Forelimb muscle (tissue), 1 donor: Measurements from ENCODE around the gene NT5C1A. TPM values are rescaled to one million over a fixed set of nuclear protein-coding genes. Genes with fewer than 3 reads are reported as not detected.
A peak's percentile ranks its signal among the peaks of the same experiment; 100 is the strongest.

Source experiments
- DNase-seq: peaks from one replicate; pipeline ENCODE4 v3.0.0-alpha.2; 2013; ENCODE audit warnings: low read depth
- polyA plus RNA-seq: library from polyadenylated mRNA; unstranded; fragments of 120-200 nt; gene quantifications from one replicate; pipeline ENCODE4 v1.2.1, GENCODE V29; 2013; ENCODE audit not compliant: insufficient read length

NT5C1A gene
- polyA plus RNA-seq, 1 donor, result 9.0 TPM

DNA sequence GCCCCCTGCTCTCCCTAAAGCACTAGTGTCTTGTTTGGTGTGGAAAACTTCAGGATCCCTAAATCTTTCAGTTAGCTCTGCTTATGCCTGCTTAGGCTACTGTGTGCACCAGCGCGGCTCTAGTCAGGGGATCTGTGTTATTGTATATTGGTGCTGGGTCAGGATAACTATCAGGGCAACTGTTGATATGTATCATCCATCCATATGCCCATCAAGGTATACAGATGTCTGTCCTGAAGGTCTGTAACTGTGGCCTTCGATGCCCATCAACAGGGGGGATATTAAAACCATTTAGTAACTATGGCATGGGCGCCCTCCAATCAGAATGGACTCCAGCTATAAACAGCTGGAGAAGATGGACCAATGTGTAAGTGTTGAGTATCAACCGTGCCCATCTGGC is 12.4 kb downstream of the NT5C1A start:
- DNase-seq, result no peak

DNA sequence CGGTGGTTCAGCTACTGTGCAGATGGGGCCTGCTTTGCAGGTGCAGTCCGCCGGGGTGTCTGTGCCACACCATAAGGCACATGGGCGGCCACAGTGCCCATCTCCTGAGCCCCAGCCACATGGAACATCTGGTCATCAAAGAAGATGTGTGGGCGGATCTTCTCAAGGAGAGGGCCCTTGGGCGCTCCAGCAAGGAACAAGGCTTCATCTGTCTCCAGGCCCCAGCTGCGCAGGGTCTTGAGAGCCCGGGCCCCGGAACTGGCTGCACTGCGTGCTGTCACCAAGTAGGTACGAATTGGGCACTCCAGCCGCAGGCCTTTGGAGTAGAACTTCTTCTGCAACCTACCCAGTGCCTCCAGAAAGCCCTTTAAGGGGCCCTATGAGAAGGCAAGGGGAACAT is 12.8 kb downstream of the NT5C1A start:
- no peak for DNase-seq

DNA sequence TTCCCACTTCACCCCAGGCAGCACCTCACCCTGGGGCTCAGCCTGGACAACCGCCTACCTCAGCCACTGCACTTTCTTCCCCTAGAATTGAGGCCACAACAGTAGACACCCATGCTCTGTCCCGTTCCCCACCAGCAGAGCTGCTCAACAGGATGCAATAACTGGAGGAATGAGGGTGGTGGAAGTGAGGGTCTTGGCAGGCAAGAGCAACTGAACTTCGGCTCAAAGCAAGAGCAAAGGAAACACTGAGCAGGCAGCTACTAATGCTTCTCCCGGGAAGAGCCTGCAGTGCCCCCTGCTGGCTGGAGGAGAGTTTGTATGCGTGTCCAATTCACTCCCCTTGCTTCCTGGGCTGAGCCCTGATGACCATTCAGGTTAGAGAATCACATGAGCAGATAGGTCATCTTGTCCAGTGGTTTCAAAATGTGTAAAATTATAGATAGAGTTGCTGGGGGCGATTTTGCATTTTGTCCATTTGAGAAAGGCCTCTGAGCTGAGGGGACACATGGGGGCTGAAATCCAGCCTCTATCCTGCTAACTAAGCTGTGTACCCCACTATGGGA is 13.9 kb downstream of the NT5C1A start:
- DNase-seq, result no peak

DNA sequence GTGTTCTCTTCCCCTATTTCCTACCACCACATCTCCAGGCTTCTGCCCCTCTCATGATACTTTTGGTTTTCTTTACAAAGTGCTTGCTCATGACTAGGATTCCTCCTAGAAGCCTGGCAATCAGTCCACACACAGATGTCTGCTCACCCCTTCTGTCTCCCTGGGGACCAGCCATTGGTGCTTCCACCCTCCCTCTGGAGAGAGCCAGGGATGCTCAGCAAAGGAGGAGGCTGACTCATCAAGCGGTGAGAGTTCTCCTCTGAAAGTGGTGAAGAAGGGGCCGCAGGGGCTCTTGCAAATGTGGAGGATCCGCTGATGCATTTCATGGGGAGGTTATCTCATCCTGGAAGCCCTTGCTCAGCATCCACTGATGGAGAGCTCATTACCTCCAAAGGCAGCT is 14.5 kb downstream of the NT5C1A start:
- no peak for DNase-seq

DNA sequence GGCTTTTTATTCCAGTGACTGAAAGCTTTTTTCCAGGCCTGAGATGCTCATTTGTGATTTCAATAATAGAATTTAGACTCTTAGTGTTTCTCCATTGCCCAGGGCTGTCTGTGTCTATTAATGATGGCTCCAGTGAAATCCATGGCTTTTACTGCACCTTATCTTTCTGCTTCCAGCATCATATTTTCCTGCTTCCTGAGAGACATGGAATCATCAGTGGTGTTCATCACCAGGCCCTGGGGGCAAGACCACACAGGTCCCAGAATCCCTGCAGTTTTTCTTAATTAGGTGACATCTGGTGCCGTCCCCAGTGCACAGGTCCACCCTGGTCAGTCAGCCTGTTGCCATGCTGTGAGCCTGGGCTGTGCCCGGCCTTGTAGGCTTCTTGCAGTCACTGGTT is 15.5 kb downstream of the NT5C1A start:
- DNase-seq, result no peak

DNA sequence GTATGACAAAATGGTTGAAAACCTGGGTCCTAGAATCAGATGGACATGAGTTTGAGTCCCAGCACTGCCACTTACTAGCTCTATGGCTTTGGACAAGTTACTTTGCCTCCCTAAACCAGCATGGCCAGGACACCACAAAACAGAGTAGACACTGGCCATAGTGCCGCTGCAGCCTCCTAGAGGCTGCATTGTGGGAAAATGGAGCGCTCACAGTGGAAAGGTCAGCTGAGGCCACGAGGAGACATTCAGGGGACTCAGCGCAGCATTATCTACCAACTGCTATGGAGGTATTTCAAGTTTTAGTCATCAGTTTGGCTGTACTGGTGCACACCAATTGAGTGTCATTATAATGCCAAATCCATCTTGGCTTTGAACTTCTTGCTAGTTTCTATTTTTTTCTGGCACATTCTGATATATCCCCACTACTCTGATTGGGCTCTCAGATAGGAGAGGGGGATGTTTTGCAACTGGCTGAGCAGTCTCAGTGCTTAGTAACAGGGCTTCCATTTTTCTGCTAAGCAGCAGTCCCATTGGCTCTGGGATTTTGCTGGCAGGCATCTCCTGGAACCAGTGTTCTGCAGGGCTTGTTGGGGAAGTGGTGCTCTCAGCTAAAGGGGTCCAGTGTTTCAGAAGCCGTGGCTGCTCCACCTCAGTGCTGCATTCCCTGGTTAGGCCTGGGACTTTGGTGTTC is 16.2 kb downstream of the NT5C1A start:
- DNase-seq, result no peak

DNA sequence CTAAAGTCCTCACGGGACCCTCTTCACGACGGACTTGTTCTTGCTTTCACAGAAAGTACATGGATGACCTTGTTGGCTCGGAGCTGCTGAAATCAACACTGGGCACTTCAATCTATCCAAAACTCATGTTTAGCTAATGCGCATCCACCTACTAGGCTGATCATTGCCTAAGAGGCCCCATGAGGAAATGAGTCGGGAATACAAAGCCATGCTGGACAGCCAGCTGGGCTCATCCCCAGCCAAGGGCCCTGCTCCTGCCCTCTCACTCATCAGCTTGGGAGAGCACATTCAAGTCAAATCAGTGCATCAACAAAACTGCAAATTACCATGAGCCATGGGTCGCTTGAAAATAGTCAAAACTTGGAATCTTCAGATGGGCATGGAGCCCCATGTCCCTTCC is 17.6 kb downstream of the NT5C1A start:
- DNase-seq, result no peak

DNA sequence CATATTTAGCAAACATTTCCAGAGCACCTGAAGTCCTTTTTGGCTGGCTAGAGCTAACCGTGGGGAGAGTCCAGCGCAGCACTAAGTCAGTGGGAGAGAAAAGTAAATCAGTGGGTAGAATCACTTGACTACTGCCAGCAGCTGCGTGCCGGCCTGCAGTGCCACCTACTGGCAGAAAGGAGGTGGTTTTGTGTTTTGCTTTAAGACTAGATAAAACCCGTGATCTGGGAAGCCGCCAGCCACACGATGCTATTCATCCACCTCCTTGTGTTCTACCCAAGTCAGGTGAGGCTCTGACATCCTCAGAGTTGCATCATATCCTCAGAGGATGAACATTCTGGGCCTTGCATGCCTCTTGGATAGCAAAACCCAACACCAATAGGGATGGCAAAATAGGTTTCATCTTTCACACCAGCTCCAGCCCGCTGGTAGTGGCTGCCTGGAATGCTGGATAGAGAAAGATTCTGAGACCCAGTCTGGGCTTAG is 18.3 kb downstream of the NT5C1A start:
- DNase-seq, result peak; percentile 47

DNA sequence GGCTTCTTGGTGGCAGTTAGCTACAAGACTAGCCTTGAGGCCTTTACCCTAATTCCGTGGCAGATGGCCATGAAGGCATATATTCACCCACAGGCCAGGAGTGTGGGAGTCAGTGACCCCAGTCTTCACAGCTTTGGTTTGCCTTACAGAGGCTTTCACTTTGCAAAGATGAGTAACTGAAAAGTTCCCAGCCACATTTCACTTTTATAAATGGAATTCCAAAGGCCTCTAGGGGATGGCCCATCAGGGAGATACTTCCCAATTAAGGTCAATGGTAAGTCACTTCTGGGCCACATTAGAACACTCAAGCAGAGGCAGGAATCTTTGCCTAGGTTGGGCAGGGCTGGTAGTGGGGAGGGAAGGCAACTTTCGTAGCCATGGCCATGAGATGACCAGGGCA is 19.4 kb downstream of the NT5C1A start:
- no peak for DNase-seq

DNA sequence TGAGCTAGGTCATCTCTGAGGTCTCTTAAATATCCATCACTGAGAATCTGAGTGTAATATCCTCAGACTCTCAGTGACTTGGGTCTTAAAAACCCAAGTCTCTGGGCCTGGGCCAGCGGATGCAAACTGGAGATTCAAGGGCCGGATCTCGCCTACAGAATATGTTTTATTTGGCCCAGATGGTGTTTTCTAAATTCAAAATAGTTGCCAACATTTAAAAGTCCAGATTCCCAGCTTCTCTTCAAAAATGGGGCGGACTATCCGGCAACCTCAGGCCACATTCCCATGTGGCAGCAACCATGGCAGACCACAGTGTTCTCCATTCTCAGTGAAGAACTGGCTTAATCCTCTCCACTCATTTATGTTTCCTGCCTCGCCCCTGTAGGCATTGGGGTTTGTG is 19.8 kb downstream of the NT5C1A start:
- no peak for DNase-seq

DNA sequence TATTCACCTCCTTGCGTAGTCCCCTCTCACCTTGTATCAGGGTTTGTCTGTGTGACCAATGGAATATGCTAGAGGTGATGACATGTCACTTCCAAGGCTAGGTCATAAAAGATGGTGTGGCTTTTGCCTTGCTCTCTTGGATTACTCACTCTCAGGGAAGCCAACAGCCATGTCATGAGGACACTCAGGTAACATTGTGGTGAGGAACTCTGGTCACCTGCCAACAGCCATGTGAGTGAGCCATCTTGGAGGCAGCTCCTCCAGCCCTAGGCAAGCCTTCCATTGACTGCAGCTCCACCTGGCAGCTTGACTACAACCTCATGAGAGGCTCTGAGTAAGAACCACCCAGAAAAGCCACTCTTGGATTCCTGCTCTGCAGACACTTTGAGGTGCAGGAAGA is 21.5 kb downstream of the NT5C1A start:
- DNase-seq, result no peak

DNA sequence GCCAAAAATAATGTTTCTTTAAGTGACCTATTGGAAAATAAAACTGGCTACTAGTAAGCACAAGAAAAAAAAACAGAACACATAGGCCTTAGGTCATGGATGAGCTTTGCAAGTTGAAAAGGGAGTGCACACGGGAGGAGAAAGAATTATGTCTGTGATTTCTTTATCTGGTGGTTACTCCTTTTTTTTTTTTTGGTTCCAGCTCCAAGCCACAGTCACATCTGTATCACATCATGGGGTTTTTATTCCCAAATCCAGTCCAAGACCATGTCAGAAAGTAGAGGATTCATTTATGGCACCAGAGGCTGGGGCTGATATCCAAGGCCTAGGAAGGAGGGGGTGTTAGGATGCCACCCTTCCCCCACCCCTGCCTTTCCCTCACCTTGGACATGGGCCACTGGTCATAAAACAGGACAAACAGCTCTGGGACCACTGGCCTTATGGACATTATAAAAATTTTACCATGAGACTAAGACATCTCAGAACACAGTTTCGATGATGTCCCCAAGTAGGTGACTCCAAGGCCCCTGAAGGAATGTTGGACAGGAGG is 22.2 kb downstream of the NT5C1A start:
- no peak for DNase-seq

DNA sequence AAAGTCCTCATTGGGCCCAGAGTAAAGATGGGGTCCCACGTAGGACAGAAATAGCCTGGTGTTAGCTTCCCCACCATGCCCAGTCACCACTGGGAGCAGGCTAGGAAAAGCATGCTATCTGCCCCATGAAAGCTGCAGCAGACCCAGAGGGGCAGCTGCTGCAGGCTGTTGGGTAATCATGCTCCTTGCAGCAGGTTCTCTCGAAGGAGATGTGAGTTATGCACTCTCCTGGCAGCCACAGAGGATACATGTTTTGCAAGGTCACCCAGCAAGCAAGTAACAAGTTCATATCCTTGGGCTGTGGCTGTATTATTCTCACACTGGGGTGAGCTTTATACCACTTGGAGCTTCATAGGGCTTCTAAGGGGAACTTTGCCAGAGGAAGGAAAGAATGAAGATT is 23.4 kb downstream of the NT5C1A start:
- DNase-seq, result no peak

DNA sequence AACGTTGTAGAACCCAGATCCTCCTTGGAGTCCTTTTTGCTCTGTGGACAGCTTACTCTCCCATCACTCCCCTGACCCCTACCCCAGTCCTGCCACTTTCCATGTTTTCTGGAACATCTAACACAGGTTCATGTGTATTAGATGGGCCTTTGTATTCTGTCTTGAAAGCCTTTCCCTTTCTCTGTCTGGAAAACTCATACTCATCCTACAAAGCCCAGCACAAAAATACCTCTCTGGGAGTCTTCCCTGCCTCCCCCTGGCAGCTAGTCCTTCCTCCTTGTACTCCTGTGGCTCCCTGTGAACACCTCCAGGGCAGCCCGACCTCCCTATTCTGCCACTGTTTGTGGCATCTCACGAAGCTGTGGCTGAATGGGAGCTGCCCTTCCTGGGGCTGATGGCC is 24.7 kb downstream of the NT5C1A start:
- DNase-seq, result no peak

DNA sequence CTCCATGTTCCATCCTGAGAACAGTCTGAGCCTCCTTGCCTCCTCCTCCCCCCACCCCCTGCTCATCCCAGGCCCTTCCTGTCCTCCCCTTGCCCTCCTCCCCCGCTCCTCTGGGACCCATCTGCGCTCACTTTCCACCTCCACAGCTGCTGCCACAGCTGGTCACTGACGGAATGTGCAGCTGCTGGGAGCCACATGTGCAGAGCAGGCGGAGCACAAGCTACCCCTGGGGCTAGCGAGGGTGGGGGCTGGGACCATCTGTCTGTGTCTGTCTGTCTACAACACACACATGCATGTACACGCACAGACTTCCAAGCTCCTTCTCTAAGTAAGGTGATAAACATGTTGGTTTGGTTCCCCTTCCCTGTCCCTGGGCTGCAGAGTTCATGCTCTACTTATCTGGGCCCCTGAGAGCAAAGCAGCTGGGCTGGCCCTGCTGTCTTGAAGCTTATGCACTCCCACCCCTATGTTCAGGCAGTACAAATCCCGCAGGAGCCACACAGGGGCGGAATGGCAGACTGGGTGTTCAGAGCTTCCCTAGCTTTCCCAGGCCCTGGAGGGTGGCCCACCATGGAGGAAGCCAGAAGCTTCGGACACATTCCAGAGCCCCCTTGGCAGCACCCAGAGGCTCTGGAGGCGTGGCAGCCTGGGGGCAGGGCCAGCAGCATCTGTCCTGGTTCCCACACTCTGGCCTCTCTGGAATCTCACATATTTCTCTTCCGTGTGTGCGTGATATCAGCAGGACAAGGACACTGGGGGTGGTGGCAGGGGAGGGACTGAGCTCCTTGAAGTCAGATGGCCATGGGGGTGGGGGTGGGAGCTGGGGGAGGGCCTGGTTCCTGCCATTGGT is 25.4 kb downstream of the NT5C1A start:
- DNase-seq, result peak; percentile 76

DNA sequence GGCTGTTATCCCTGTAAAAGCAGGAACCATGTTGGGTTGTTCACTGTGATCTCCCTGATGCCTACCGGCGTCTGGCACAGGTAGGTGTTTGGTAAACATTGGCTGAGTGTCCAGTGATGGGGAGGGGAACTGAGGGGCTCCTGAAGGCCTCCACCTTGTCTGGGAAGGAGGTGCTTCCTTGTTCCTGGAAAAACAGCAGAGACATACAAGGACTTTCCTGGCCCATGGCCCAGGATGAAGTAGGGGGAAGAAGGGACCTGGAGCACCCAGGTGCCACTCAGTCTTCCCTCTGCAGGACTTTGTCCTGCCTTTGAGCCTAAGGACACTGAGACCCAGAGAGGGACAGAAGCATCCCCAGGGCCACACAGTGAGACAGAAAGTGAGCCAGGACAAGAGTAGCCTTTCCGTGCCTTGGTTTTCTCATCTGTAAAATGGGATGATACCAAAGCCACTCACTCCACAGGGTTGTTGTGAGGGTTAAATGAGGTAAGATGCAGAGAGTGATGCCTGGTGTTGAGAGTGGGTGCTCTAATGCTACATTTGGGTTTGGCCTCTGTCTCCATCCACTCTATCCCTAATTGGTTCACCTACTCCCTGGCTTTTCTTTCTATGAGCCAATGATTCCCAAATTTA is 26.4 kb downstream of the NT5C1A start:
- no peak for DNase-seq

DNA sequence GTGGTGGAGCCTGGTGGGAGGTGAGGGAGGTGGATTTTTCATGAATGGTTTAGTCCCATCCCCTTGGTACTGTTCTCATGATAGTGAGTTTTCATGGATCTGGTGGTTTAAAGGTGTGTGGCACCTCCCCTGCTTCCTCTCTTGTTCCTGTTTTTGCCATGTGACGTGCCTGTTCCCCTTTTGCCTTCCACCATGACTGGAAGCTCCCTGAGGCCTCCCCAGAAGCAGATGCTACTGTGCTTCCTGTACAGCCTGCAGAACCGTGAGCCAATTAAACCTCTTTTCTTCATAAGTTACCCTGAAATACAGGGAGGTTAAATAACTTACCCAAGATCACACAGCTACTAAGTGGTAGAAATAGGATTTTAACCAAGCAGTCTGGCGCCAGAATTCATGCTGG is 28.2 kb downstream of the NT5C1A start:
- no peak for DNase-seq

DNA sequence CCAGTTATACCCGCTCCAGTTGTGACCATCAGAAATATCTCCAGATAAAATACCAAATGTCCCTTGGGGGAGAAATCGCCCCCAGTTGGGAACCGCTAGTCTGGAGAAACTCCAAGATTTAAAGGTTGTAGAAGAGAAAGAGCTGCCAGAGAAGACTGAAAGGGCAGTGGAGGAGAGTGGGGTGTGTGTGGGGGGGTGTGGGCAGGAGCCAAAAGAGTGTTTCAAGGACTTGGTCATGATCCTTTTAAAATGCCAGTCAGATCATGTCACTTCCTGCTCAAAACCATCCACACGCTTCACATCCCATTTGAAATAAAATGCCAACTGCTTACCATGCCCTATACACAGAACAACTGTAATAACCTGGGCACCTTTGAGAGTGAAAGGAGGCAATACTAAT is 29.1 kb downstream of the NT5C1A start:
- no peak for DNase-seq

DNA sequence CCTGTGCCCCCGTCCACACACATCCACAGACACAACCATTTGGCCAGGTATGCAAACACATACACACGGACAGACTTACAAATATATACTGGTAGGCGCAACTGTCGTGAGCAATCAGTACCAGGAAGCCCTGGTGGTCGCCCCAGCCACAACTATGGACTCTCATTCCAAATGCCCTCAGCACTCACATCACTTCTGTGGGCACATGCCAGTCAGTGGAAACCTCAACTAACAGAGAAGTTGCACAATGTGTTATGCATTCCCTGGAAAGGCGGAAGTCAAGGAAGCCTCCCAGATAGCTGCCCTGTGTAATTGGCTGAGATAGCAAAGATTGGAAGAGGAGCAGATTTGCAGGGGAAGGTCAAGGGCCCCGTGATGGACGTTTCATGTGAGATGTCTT is 31.0 kb downstream of the NT5C1A start:
- no peak for DNase-seq

DNA sequence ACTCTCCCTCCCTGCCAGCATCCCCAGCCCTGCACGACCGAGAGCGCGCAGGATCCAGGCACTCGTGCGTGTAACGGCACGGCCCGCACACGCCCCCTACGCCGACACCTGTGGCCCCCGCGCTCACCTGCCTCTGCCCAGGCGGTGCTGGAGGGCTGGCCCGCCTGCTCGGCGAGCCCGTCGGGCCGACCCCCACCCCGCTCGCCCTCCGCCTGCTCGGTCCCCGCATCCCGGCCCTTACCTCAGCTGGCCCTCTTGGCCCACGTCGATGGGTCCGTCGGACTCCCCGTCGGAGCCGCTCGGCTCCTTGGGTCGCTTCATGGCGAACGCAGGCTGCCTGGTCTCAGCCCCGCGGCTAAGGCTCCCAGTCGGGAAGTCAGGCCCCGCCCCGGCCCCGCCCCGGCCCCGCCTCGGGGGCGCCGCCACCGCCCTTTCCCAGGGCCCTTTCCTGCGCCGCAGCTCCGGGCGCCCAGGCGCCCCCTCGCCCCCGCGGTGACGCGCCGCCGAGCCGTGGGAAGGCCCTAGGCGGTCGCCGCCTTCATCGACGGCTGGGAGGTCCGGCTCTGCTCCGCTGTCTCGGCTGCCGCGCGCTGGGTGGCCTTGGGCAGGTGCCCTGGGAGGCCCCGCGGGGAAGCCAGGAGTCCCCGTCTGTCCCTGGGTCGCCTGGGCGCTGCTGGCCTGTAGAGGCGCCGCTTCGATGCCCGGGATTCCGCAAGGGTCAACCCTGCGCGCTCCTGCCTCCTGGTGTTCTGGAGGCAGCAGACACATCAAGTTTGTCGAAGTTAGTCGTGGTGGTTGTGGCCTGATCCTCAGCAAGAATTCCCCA is 32.4 kb downstream of the NT5C1A start, which contains the start of gene HEYL:
HEYL (minus strand) TSS at position 339 of the 826 bp plus-strand sequence; CDS start at position 321, 18 bp downstream.
- no peak for DNase-seq

DNA sequence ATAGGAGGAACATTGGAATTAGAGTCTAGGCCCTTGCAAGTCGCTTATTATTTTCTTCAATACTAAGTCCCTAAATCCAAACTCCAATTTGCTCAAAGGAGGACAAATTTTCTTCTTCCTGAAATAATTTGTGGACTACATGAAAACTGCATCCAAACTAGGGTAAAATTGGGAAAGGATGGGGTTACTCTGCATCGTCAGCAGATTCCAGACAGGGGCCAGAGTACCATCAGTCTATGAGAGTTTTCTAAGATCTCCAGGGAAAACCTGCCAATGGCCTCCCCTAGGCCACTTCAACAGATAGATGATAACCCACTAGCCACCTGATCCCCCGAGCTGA is 33.0 kb downstream of the NT5C1A start:
- DNase-seq, result no peak
